Measurements from ENCODE around the gene CACNA1C.

The CACNA1C gene

GRCh38 chr12:2376908-2377657, 324.3 kb downstream of the CACNA1C start:
- no peak for ATAC-seq

DNA sequence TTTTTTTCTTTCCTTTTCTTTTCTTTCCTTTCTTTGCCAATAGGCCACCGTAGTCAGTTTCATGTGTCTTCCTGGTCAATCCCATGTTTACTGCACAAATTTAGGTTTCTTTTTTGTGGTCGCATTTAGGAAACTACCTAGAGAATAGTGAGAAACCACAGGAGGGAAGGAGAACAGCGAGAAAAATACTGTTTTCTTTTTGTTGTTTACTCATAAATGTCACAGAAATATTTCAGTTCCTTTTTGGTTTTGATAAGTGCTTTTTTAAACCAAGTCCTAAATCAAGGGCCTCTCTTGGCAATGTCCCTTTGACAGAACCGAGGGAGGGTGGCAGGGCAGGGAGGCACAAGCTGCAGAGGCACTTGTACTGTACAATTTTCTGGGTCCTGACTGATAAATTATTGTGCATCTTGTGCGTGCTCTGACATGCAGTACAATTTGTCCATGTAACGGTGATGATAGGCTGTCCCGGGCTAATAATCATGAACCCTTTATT, 326.1 kb downstream of the CACNA1C start:
- ATAC-seq, result no peak

GRCh38 chr12:2380946-2381345, 328.2 kb downstream of the CACNA1C start:
- no peak for ATAC-seq

DNA sequence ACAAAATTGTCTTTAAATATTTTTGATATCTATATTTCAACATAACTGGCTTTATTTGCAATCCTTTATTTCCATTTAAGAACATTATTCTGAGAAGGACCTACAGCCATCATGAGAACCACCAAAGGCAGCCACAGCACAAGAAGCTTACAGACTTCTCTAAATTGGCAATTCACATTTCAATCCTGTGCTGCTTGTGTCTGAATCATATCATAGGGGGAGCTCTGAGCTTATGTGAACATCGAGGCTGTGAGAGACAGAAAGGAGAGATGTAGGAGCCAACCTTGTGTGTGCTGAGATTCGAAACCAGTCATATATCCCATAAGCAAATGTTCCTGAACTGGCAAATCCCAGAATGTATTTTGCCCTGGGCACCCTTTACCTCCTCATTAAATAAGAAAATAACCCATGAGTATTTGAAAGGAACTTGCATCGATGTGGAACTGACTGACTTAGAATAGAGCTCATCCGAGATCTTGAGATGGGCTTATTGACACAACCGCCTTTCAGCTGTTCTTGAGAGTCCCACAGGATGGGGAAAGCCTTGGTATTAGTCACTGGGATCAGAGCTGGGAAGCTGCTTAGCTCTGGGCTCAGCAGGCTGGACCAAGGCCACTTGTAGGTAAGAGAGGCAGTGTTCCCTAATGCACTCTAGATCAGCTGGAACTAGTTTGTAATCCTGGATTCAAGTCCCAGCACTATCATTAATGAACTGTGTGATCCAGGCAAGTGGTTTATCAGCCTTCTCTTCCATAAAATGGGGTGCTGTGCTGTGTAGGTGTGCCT, 329.8 kb downstream of the CACNA1C start:
- no peak for ATAC-seq

DNA sequence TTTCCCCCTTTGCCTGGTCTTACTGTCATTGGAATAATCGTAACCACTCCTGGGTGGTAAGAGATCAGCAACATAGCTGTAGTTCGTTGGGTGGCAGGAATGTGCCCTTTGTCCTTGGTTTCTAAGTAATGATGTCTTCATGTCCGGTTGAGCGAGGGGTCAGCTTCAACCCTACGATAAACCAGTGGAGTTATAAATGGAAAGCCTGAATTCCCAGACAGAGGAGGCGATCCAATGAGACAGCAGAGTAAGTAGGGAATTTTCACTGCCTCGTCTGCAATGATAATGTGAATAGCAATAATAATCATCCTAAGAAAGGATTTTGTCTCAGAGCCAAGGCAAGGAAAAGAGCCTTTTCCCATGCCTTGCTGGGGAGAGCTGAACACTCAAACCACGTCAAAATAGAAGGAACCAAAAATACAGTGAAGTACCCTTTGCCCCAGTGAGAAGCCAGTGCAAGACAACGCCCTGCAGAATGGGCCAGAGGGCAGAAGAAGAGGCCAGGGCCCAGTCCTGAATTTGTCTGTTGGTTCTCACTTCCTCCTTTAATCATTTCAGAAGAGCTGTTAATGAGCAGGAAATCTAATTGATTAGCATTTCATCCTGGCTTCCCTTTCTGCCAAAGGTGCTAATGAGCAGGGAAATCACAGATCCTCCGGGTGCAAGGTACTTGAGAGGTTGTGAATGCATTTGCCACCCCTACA, 330.7 kb downstream of the CACNA1C start:
- ATAC-seq, result no peak

DNA sequence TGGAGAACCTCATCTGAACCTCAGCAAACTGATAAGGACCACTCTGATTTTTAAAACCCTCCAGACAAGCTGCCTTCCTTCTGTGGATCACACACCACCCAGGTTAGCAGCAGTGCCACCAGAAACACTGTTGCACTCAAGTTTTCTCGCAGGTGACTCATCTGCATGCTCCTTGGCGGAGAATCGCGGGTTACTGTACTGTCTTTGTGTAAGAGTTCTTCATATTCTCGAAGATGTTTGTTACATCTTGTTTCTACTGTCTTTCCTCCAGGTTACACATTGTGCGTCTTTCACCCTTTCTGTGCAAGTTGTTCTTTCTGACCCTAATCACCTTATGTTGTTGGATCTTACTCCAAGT, 331.2 kb downstream of the CACNA1C start:
- no peak for ATAC-seq

DNA sequence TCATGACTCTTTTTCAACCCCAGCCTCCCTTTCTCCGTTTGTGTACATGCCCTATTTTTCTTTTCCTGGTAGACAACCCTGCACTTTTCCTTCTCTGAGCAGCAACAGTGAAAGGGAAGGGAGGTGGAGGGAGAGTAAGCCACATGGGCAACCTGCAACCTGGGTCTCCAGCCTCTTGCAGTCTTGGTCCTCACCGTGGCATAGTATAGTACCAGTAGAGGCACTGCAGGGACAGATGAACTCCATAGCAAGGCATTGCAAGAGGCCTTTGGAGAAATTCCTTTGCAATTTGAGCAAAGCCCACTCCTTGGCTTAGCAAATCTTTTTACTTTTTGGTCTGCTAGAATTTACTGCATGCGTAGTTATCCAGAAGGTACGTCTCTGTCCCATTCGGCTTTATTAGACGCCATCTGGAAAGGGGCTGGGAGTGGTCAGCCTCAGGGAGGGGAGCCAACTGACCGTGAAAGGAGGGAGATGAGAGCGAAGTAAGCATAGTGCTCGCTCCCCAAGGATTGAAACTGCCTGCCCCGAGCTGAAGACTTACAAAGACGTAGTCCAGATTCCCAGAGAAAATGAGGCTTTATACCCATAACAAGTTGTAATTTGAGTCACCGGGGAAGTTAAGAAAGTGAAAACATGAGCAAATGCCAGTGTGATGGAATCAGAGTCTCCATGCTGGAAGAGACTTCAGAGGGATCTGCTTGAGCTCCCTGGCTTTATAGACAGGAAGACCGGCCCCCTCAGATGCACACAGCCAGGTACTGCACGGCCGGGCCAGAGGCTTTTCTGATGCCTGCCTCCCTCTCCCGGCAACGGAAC, 332.0 kb downstream of the CACNA1C start:
- no peak for ATAC-seq

DNA sequence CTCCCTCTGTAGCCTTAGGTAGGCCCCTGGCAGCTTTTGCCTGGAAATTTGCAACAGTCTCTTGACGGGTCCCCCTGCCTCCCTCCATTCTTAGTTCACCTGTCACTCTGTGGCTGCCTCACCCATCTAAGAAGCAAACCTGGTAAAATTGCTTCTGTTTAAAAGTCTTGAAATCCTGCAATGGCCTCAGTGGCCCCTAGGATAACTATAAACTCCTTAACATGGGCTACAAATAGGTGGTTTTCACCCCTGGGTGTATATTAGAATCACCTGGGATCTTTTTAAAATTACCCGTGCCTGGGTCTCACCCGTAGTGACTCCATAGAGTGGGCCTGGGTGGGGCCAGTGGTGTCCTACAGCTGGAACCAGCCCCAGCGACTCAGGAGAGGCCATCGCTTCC, 332.7 kb downstream of the CACNA1C start:
- no peak for ATAC-seq

DNA sequence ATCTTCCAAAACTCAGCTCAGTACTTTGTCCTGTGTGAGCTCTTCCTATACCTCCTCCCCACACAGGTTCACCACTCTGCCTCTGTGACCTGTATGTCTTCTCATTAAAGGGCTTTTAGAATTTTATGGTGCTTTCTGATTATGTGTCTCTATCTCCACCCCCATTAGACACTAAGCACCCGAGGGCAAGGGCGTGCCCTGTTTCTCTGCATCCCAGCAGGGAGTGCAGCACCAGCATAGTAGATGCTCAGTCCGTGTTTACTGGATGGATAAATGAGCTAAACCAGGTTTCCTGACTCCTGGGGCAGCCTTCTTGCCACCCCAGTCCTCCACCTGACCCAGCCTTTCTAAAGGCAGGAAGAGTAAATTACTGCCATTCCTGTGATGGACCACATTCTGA, 333.8 kb downstream of the CACNA1C start:
- no peak for ATAC-seq

DNA sequence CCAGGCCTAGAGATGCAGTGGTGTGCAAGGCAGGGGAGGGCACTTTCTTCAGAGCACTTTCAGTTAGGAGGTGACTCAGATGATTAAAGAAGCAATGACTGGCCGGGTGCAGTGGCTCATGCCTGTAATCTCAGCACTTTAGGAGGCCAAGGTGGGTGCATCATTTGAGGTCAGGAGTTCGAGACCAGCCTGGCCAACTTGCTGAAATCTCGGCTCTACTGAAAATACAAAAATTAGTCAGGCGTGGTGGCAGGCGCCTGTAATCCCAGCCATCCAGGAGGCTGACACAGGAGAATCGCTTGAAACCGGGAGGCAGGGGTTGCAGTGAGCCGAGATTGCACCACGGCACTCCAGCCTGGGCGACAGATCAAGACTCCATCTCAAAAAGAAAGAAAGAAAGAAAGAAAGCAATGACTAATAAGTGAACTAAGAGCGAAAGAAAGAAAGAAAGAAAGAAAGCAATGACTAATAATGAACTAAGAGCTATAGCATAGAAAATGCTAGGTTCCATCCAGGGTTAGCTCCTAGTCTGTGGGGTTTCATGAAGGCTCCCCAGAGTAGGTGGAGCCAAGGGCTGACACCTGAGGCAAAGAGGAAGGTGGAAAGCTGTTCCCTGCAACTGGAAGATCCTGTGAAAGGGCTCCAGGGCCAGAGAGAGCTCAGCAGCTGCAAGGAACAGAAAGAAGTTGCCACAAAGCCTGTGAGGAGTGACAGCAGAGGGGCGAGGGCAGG, 334.5 kb downstream of the CACNA1C start:
- peak; percentile 53 to 74 for ATAC-seq

DNA sequence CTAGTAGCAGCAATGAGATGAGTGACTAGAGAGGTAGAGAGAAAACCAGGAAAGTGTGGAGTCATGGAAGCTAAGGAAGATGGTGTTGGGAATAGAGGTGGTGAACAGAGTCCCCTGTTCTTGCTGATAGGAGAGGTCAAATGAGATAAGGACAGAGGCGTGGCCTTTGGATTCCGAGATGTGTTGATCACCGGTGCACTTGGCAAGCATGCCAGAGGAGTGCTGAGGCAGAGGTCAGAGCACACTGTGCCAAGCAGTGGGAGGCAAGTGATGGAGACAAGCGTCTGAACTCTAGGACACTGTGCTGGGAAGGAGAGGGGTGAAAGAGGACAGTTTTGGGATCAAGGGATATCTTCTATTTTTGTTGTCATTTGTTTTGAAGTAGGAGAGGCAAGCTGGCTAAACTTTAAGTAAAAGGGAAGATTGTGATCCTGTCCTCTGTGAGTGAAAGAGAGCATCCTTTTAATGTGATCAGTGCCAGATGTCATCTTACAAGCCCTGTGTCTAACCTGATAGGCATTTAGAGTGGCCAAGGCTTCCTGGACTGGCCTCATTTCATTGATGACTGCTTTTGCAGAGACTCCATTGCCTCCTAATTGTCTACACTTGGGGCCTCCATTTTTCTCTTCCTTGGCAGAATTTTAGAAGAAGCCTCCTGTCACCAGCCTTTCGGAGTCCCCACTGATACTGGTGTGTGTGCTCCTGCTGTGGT, 336.4 kb downstream of the CACNA1C start:
- no peak for ATAC-seq

DNA sequence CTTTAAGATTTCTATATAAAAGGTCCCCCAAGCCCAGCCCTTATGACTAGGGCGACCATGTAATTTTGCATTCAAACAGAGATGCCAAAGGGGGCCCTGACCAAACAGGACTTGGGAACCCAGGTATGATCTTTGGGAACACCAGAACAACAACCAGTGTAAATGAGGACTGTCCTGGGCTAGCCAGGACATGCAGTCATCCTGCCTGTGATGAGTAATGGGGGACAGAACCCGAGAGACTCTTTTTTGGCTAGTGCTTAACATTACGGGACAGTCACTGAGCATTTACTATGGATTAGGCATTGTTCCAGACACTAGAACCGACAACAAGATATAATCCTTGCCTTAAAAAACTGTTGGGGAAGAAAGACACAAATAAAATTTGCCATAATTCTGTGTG, 337.3 kb downstream of the CACNA1C start:
- ATAC-seq, result no peak

GRCh38 chr12:2390850-2391390, 338.1 kb downstream of the CACNA1C start:
- ATAC-seq, result no peak

- ATAC-seq, result no peak
Observed at GRCh38 chr12:2391740-2392331, 339.0 kb downstream of the CACNA1C start.

DNA sequence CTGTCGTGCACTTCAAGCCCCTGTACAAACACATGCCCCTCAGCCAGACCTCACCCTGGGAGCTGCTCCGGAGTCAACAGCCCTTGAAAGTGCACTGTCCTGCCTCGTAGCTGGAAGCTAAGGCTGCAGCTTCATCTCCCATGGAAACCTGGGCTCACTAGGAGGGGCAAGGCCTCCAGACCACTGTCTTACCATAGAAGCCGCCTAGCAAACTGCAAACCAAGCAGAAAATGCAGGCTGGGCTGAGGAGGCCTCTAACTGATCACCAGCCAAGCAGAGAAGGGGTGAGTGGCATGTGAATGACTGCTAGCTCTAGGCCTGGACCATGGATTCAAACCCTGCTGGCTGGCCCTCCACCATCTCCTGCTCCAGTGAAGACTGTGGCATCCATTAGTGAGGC, 340.2 kb downstream of the CACNA1C start:
- no peak for ATAC-seq

DNA sequence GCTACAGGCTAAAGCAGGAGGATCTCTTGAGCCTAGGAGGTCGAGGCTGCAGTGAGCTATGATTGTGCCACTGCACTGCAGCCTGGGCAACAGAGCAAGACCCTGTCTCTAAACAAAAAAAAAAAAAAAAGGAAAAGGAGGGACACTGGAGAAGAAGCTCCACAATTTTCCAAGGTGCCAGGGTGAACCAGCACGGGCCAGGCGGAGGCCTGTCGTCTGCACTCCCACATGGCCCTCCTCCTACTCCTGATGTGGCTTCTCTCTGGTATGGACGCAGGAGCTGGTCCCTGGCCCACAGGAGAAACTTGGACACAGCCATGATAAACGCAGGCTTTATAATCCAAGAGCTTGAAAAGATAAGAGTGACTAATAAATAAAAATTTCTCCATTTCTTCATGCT, 341.2 kb downstream of the CACNA1C start:
- no peak for ATAC-seq

DNA sequence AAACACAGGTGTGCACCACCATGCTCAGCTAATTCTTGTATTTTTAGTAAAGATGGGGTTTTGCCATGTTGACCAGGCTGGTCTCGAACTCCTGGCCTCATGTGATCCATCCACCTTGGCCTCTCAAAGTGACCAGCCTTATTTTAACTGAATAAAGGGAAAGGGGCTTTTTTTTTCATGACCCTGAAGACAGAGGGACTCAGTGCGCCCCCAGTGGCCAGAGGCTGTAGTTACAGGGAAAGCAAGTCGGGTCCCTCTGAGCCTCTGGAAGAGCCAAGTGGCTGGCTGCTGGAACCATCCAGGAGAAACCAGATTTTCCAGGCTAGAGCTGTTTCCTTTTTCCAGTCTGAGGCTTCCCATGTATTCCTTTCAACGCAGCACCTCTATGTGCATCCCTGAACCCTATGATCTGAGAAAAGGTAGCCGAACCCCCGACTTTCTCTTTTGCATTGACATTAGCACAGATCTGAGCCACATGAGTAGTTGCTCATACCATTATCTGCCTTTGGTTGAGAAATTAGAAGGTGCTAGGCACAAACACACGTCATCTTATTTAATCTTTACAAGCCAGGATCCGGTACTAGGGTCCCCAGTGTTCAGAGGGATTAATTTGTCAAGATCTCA, 342.7 kb downstream of the CACNA1C start:
- no peak for ATAC-seq

GRCh38 chr12:2396448-2396871, 343.7 kb downstream of the CACNA1C start:
- ATAC-seq, result no peak

GRCh38 chr12:2397356-2398045, 344.7 kb downstream of the CACNA1C start:
- ATAC-seq, result no peak
